Activated CD8-positive, alpha-beta T cell treated with anti-CD3 and anti-CD28 coated beads, Interleukin-2, amount 10 ng/mL, durations not matched to agents 7 days and 5 days (primary cell): ENCODE results near the gene LITAF. TPM values are rescaled to one million over a fixed set of nuclear protein-coding genes. Genes with fewer than 3 reads are reported as not detected.
"Not testable (repeated sequence)": the region's sequence is repeated elsewhere in the genome, so short reads cannot be mapped to it uniquely, and the experiment has no call there.

Experiments used
- ATAC-seq: fragments of 150-1000 bp; cut with Tn5 transposase; one replicate; pipeline ENCODE4 v1.10.0; 2021; ENCODE audit warnings: moderate library complexity
- CTCF ChIA-PET: fragments of 350-600 bp; sonication (Branson Sonifier 250); formaldehyde crosslinking; loops from one replicate; lab custom pipeline; 2021; ENCODE audit warnings: antibody characterized with exemption; lab: Charles Lee
- POLR2A ChIA-PET: fragments of 350-600 bp; sonication (Branson Sonifier 250); formaldehyde crosslinking; loops from one replicate; lab custom pipeline; 2021; ENCODE audit warnings: antibody characterized with exemption; lab: Charles Lee
- DNase-seq: peaks from one replicate; pipeline ENCODE4 v3.0.0-alpha.2; 2020
- H3K27ac Mint-ChIP-seq: one replicate; pipeline ENCODE4 v1.8.0; 2021; ENCODE audit warnings: mild to moderate bottlenecking, mixed read lengths
- H3K27me3 Mint-ChIP-seq: one replicate; pipeline ENCODE4 v1.8.0; 2021; ENCODE audit warnings: low read depth, mixed read lengths
- H3K36me3 Mint-ChIP-seq: one replicate; pipeline ENCODE4 v1.8.0; 2021; ENCODE audit warnings: low read depth, mixed read lengths
- H3K4me1 Mint-ChIP-seq: one replicate; pipeline ENCODE4 v1.8.0; 2021; ENCODE audit warnings: low read depth, mixed read lengths
- H3K4me3 Mint-ChIP-seq: one replicate; pipeline ENCODE4 v1.8.0; 2021; ENCODE audit warnings: mild to moderate bottlenecking, mixed read lengths
- H3K9me3 Mint-ChIP-seq: one replicate; pipeline ENCODE4 v1.8.0; 2022; ENCODE audit warnings: mixed read lengths; ENCODE audit not compliant: insufficient read depth
- total RNA-seq, 2 experiments: library from RNA; stranded (reverse); gene quantifications; one replicate each; pipeline ENCODE4 v1.2.3, GENCODE V29; 2021

The LITAF gene
- total RNA-seq, 2 experiments from 2014 or later = 79.4 to 80.5 TPM

DNA sequence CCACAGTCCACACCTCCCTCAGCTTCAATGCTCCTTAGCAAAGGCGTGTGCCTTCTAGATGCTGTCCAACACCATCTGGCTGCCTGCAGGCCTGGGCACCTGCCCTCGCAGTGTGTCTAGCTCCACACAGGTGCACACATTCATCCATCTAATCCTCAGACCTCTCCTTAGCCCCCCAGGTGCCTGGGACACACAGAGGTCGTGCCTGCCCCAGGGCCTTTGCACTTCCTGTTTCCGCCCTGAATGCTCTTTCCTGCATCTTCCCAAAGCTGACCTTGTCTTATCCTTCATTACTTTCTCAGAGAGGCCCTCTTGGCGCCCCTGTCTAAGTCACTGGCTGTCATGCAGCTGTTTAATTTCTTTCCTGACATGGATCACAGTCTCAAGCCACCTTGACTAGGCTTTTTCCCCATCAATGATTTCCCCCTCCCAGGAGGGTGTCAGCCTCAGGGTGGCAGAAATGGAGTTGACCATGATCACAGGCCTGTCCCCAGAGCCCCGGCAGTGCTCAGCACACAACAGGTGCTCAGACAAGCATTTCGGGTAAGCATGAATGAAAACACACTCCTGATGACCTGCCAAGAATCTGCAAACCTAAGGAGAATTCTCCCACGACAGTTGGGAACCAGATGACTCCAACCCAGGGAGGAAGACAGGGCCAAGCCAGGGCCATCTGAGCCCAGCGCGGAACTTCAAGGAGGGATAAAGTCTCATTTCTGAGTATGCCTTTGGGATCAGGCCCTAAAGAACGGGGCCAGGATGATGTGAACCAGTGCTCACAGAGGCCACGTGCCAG lies 76.3 kb downstream of the LITAF start:
- no peaks in the 10 kb centered on the region for H3K9me3 Mint-ChIP-seq
- no peak overlapping the region for H3K27ac Mint-ChIP-seq
- no peaks in the 10 kb centered on the region for H3K27me3 Mint-ChIP-seq
- no peak overlapping the region for H3K4me3 Mint-ChIP-seq
- no peaks in the 10 kb centered on the region for H3K4me1 Mint-ChIP-seq
- ChIA-PET POLR2A (no interaction called here), CTCF (interaction anchor here (1.1 kb wide), 1 partner anchor 22 kb away, joined by 7 read pairs; no protein-coding TSS in a partner anchor)
- no peaks in the 10 kb centered on the region for H3K36me3 Mint-ChIP-seq
- ATAC-seq (no peak), DNase-seq (no peak)

DNA sequence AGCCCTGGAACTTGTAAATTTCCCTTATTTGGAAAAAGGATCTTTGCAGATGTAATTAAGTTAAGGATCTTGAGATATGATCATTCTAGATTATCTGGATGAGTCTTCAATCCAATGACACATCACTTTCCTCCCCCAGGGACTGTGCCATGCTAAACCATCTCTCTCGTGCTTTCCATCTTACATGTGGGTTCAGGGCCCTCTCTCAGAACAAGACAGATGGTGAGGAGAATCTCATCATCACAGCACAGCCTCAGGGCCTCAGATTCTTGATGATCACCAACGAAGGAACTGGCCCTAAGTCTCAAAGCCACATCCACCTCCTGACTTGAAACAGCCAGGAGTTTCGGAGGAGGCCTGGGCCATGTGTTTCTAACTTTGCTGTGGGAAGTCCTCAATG lies 78.7 kb downstream of the LITAF start:
- H3K9me3 Mint-ChIP-seq = no peaks in the 10 kb centered on the region
- ChIA-PET CTCF (interaction anchor here (1.1 kb wide), 1 partner anchor 24 kb away, joined by 3 read pairs; no protein-coding TSS in a partner anchor), POLR2A (no interaction called here)
- ATAC-seq = no peak
- H3K4me1 Mint-ChIP-seq = no peaks in the 10 kb centered on the region
- no peak overlapping the region for H3K27ac Mint-ChIP-seq
- H3K4me3 Mint-ChIP-seq = no peak overlapping the region
- no peak for DNase-seq
- H3K36me3 Mint-ChIP-seq = no peaks in the 10 kb centered on the region
- H3K27me3 Mint-ChIP-seq = no peaks in the 10 kb centered on the region

DNA sequence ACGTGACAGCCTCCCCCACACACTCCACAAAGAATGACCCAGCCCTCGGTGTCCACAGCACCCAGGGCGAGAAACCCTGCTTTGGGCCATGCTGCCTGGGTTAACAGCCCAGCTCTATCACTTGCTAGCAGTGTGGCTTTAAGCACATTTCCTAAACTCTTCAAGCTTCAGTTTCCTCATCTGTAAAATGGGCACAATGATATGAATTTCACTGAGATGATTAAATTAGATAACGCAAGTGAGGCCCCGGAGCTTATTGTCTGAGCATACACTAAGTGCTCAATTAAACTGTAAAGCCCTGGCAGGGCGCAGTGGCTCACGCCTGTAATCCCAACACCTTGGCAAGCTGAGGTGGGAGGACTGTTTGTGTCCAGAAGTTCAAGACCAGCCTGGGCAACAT lies 79.4 kb downstream of the LITAF start:
- ATAC-seq (no peak), DNase-seq (no peak)
- CTCF ChIA-PET = interaction anchor here (1.1 kb wide), 1 partner anchor 25 kb away, joined by 3 read pairs; no protein-coding TSS in a partner anchor
- no peaks in the 10 kb centered on the region for H3K9me3 Mint-ChIP-seq
- H3K27me3 Mint-ChIP-seq = no peaks in the 10 kb centered on the region
- no peaks in the 10 kb centered on the region for H3K36me3 Mint-ChIP-seq
- POLR2A ChIA-PET = interaction anchor here (0.5 to 0.6 kb wide), 2 partner anchors 12 to 251 kb away, joined by 3 read pairs; partner anchors contain the start of gene SOCS1
- H3K27ac Mint-ChIP-seq = no peak overlapping the region
- no peaks in the 10 kb centered on the region for H3K4me1 Mint-ChIP-seq
- no peak overlapping the region for H3K4me3 Mint-ChIP-seq

DNA sequence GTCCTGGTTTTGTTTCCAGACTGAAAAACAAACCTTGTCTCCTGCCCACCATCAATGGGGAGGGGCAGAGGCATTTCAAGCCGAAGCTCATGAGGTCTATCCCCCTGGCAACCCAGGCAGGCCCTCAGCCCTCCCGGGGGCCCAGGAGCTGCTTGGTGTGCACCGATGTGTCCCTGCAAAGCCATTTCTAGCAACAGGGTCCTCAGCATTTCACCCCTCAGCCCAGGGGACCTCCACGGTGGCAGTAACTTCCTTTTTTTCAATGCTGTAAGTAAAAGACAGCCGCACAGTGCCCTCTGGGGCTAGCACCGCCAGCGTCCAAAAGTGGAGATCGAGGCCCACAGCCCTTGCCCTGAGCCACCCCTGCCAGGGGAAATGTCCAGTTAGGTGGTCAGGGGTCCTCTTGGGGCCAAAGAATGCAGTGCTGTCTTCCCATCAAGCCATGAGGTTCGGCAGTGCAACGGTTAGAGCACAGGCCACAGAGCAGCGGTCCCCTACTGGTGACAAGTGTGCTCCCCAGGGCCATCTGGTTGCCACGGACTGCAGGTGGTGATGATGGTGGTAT lies 79.9 kb downstream of the LITAF start:
- ATAC-seq = no peak
- H3K27ac Mint-ChIP-seq = no peak overlapping the region
- POLR2A ChIA-PET = interaction anchor here (0.5 to 0.6 kb wide), 2 partner anchors 11 to 251 kb away, joined by 3 read pairs; partner anchors contain the start of gene SOCS1
- no peaks in the 10 kb centered on the region for H3K27me3 Mint-ChIP-seq
- H3K36me3 Mint-ChIP-seq = no peaks in the 10 kb centered on the region
- H3K9me3 Mint-ChIP-seq = no peaks in the 10 kb centered on the region
- DNase-seq = no peak
- CTCF ChIA-PET = interaction anchor here (1.1 kb wide), 1 partner anchor 25 kb away, joined by 3 read pairs; no protein-coding TSS in a partner anchor
- no peak overlapping the region for H3K4me3 Mint-ChIP-seq
- H3K4me1 Mint-ChIP-seq = no peaks in the 10 kb centered on the region

DNA sequence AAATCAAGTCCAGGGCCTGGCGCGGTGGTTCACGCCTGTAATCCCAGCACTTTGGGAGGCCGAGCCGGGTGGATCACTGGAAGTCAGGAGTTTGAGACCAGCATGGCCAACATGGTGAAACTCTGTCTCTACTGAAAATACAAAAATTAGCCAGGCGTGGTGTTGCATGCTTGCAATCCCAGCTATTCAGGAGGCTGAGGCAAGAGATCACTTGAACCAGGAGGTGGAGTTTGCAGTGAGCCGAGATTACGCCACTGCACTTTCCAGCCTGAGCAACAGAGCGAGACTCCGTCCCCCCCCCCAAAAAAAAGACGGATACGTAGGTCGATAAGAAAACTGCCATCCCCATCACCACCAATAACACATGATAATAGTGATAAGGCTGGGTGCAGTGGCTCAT lies 82.5 kb downstream of the LITAF start:
- not testable (repeated sequence) for ATAC-seq, H3K27ac Mint-ChIP-seq

DNA sequence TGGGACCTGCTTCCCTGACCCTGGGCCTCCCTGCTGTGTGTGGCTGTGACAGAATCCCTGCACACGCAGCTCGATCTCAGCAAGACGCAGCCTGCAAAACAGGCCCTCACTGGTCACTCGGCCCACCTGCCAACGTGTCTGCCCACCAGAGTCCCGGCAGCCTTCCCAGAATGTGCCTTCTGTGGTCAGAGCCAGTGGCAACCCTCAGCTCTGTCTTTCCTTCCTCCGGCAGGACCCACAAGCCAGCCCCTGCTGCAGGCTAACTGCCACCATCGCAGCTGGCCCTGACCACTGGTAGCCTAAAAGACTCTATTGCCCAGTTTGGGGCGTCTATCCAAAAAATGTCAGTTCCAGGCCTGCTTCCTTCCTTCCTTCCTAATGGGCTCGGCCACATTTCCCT lies 83.2 kb downstream of the LITAF start:
- ATAC-seq (no peak), DNase-seq (no peak)
- ChIA-PET CTCF (interaction anchor here (1.2 kb wide), 1 partner anchor 28 kb away, joined by 4 read pairs; no protein-coding TSS in a partner anchor), POLR2A (no interaction called here)
- peaks cover 3% of the 10 kb centered on the region for H3K4me1 Mint-ChIP-seq
- H3K9me3 Mint-ChIP-seq = no peaks in the 10 kb centered on the region
- no peak overlapping the region for H3K27ac Mint-ChIP-seq
- H3K27me3 Mint-ChIP-seq = no peaks in the 10 kb centered on the region
- no peak overlapping the region for H3K4me3 Mint-ChIP-seq
- no peaks in the 10 kb centered on the region for H3K36me3 Mint-ChIP-seq

More for the DNA sequence above, 82.5 kb downstream of the LITAF start:
- H3K36me3 Mint-ChIP-seq, H3K9me3 Mint-ChIP-seq, DNase-seq, POLR2A ChIA-PET, H3K4me1 Mint-ChIP-seq, H3K4me3 Mint-ChIP-seq, H3K27me3 Mint-ChIP-seq, CTCF ChIA-PET: not testable (repeated sequence)

DNA sequence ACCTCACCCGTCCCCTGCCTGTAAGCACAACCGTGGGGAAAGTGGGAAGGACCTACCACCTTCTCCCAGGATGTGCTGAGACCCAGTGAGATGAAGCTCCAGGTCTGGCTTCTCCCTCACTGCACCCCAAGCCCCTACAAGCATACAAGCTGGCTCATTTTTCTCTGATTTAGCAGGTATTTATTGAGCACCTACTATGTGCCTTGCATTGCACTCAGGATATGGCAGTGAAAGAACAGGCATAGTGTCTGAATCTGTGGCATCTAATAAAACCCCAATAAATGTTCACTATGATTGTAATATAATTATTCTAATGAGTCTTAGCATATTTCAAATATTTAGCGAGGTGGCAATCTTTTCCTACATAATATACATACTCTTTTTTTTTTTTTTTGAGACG lies 84.5 kb downstream of the LITAF start:
- no peaks in the 10 kb centered on the region for H3K36me3 Mint-ChIP-seq
- CTCF ChIA-PET = no interaction called here
- POLR2A ChIA-PET = no interaction called here

DNA sequence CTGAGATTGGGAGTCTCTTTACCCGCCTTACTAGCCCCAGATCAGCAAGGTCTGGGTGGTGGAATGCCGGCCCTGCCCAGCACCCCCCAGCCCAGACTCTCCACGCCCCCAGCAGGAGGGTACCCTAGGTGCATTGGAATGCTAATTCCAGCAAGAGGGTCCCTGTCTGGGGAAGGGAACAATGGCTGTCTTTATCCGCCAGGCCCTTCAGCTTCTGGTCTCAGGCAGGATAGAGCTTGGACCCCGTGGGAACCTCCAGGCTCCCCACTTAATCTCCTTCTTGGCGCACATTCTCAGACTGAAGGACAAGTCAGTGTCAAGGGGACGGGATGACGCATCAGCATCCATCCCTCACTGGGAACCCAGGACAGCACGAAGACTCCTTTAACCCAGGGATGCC lies 85.1 kb downstream of the LITAF start:
- Mint-ChIP-seq H3K4me1 (peaks cover 18% of the 10 kb centered on the region), H3K27ac (no peak overlapping the region), H3K36me3 (no peaks in the 10 kb centered on the region), H3K9me3 (no peaks in the 10 kb centered on the region), H3K27me3 (no peaks in the 10 kb centered on the region), H3K4me3 (no peak overlapping the region)
- DNase-seq (no peak), ATAC-seq (no peak)
- CTCF ChIA-PET = interaction anchor here (0.6 kb wide), 1 partner anchor 28 kb away, joined by 3 read pairs; no protein-coding TSS in a partner anchor
- POLR2A ChIA-PET = no interaction called here

More for the DNA sequence above, 84.5 kb downstream of the LITAF start:
- peaks cover 12% of the 10 kb centered on the region for H3K4me1 Mint-ChIP-seq
- no peaks in the 10 kb centered on the region for H3K27me3 Mint-ChIP-seq
- DNase-seq (no peak), ATAC-seq (no peak)
- H3K27ac Mint-ChIP-seq = no peak overlapping the region
- H3K9me3 Mint-ChIP-seq = no peaks in the 10 kb centered on the region
- no peak overlapping the region for H3K4me3 Mint-ChIP-seq

DNA sequence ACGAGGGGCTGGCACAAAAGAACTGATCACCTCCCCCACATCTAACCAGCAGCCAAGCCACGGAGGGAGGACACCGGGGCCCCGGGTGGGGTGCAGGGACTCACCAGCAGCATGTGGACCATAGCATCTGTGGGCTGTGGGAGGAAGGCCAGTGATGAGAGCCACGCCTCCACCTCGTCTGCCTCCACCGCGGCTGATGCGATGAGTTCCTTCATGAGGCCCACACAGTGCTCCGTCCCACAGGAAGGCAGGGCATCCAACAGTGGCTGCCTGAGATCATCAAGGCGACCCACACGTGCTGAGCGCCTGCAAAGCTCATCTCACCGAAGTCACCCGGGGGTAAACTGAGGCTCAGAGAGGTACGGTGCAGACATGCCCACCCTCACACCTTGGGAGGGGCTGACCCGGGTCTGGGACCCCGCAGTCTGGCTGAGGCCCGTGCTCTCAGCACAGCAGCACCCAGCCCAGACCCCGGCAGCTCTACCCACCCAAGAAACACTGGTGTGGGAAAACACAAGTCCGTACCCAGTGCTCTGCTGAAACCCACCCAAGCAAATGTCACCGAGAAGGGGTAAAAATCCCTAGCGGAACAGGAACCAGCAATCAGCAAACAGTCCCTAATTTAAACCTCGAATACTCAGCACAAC lies 85.9 kb downstream of the LITAF start:
- no peak overlapping the region for H3K27ac Mint-ChIP-seq
- H3K27me3 Mint-ChIP-seq = no peaks in the 10 kb centered on the region
- no peaks in the 10 kb centered on the region for H3K9me3 Mint-ChIP-seq
- ATAC-seq (no peak), DNase-seq (no peak)
- POLR2A ChIA-PET = no interaction called here
- H3K4me3 Mint-ChIP-seq = no peak overlapping the region
- H3K36me3 Mint-ChIP-seq = no peaks in the 10 kb centered on the region
- CTCF ChIA-PET = no interaction called here
- peaks cover 24% of the 10 kb centered on the region for H3K4me1 Mint-ChIP-seq

DNA sequence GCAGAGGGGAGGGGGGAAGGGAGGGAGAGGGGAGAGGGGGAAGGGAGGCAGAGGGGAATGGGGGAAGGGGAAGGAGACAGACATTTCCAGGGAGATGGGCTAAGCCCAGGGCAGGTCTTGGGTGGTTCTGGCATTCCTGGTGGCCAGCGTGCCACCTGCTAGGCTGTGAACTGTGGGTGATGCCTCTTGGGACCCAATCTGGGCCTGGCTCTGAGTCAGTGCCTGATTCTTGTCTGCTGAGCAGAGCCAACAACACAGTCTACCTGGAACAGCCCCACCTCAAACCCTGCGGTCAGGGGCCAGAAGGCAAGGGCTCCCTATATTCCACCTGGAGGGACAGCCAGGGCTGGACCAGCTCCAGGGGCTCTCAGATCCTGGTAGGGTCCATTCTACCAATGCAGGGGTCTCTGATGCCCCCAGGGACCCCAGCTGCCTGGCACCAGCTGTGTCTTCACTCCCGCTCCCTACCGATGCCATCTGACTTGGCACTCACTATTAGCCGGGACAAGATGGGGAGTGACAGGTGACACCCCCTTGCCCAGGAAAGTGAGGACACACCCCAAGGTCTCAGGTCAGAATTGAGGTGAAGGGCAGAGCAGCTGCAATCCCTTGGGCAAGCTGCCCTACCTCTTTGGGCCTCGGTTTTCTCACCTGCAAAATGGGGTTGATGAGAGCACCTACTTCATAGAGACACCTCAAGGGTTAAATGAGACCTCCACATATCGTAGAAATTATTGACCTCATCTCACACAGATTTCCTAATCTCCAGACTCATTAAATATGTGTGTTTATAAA lies 87.2 kb downstream of the LITAF start:
- peaks cover 34% of the 10 kb centered on the region for H3K4me1 Mint-ChIP-seq
- no peaks in the 10 kb centered on the region for H3K9me3 Mint-ChIP-seq
- no peak overlapping the region for H3K27ac Mint-ChIP-seq
- POLR2A ChIA-PET = no interaction called here
- H3K36me3 Mint-ChIP-seq = no peaks in the 10 kb centered on the region
- CTCF ChIA-PET = interaction anchor here (1.1 kb wide), 1 partner anchor 33 kb away, joined by 3 read pairs; no protein-coding TSS in a partner anchor
- no peak overlapping the region for H3K4me3 Mint-ChIP-seq
- H3K27me3 Mint-ChIP-seq = no peaks in the 10 kb centered on the region
- DNase-seq (no peak), ATAC-seq (no peak)

DNA sequence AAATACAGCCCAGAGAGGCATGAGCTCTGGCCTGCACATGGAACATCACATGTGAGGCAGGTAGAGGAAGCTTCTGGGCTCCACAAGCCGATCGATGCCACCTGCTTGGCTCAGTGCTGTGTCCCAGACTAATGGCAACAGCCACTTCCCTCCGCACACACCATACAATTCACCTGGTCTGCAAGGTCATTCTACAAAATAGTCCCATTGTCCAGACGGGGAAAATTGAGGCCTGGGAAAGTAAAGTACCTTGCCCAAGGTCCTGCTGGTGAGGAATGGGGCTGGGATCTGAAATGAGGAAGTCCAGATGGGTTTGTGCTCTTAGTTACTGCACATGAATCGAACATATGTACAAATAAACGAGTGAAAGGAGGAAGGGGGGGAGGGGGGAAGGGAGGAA lies 88.0 kb downstream of the LITAF start:
- Mint-ChIP-seq H3K27me3 (no peaks in the 10 kb centered on the region), H3K4me3 (no peak overlapping the region), H3K4me1 (peaks cover 34% of the 10 kb centered on the region), H3K27ac (no peak overlapping the region), H3K36me3 (no peaks in the 10 kb centered on the region), H3K9me3 (no peaks in the 10 kb centered on the region)
- ChIA-PET POLR2A (no interaction called here), CTCF (no interaction called here)
- DNase-seq (no peak), ATAC-seq (no peak)
